ENCODE measurements around the gene TSR3. TPM values are rescaled to one million over a fixed set of nuclear protein-coding genes. Genes with fewer than 3 reads are reported as not detected.

TSR3 gene
- total RNA-seq, 4 donors from 2014 or later = 63.7 to 107 (median 103) TPM

DNA sequence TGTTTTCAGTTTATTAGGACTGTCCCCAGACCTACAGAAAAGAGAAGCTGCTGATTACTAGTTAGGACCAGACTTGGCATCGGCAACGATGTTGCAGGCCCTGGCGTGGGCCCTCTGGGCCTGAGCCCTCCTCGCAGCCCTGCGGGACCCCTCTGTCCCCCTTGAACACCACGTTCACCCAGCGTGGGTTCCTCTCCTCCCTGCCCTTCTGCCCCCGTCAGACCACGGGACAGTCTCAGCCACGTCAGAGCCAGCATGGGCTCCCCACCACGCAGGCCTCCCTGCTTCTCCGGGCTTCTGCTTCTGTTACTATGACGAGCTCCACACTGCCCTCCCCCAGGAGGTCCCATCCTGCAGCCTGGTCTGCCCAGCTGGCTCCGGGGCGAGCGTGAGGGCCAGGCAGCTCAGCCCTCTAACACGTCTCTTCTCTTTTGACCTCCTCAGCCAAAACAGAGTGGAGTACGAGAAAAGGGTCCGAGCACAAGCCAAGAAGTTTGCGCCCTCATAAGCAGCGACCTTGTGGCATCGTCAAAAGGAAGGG, 27.3 kb downstream of the TSR3 start:
- no peaks in the 10 kb centered on the region for H3K4me1 ChIP-seq
- H3K27me3 ChIP-seq = no peaks in the 10 kb centered on the region
- TF ChIP-seq, protein P1, sequence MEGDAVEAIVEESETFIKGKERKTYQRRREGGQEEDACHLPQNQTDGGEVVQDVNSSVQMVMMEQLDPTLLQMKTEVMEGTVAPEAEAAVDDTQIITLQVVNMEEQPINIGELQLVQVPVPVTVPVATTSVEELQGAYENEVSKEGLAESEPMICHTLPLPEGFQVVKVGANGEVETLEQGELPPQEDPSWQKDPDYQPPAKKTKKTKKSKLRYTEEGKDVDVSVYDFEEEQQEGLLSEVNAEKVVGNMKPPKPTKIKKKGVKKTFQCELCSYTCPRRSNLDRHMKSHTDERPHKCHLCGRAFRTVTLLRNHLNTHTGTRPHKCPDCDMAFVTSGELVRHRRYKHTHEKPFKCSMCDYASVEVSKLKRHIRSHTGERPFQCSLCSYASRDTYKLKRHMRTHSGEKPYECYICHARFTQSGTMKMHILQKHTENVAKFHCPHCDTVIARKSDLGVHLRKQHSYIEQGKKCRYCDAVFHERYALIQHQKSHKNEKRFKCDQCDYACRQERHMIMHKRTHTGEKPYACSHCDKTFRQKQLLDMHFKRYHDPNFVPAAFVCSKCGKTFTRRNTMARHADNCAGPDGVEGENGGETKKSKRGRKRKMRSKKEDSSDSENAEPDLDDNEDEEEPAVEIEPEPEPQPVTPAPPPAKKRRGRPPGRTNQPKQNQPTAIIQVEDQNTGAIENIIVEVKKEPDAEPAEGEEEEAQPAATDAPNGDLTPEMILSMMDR (IDR thresholded peaks at IDR 0.05) = no peak
- TF ChIP-seq POLR2AphosphoS5 (IDR thresholded peaks at IDR 0.05) (no peak), POLR2A (IDR thresholded peaks at IDR 0.05) (no peak), EP300 (IDR thresholded peaks at IDR 0.05) (no peak)
- no peak overlapping the region for H3K27ac ChIP-seq
- H3K9me3 ChIP-seq = no peaks in the 10 kb centered on the region
- WGBS, 2 donors (ENCODE audit: low coverage in 1 of 2) = 40 to 80% methylated on average over 2 to 18 of the region's 22 CpGs
- peaks cover 0 to 83% of the 10 kb centered on the region in 2 donors for H3K36me3 ChIP-seq
- H3K4me3 ChIP-seq = no peak overlapping the region
- no peak for ATAC-seq

DNA sequence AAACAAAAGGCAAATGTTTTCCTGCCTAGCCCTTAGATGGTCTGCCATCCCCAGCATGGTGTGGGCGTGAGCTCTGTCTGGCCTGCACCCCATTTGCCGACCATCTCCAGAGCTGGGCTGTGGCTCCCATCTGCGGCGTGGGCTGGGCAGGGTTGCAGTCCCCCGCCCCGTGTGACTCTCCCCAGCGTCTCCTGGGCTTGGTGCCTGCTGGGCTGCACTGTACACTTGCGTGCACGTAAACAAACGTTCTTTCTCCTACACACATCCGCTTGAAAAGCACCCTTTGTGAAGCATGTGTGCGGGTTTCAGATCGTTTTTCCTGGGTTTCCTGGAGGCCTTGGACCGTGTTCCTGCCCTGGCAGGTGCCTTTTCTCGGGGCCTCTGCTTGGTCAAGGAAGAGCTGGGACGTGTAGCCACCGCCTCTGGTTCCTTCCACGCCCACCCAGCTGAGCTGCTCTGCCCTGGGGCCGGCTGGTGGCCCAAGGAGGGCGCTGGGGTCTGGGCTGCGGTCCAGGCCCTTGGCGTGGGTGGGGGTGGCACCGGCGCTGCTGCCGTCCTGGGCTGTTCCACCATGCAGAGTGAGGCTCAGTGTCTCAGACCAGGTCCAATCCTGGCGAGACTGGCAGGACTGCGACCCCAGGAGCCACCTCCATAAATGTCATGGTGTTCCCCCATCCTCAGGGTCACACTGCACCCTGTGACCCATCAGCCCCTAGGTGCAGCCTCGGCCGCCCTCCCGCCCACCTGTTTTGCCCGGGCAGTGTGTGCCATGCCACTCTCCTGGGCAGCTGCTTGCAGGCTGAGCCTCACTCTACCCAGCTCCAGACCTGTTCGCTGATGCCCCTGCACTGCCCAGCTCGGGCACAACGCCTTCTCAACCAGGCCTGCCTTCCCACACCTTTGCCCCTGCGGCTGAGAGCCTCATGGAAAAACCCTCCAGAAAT, 28.1 kb downstream of the TSR3 start:
- TF ChIP-seq POLR2A (IDR thresholded peaks at IDR 0.05) = no peak
- no peak for TF ChIP-seq EP300 (IDR thresholded peaks at IDR 0.05)
- no peak for TF ChIP-seq POLR2AphosphoS5 (IDR thresholded peaks at IDR 0.05)
- TF ChIP-seq, protein P1 (IDR thresholded peaks at IDR 0.05) = no peak
- H3K27ac ChIP-seq = no peak overlapping the region
- H3K4me1 ChIP-seq = no peaks in the 10 kb centered on the region
- no peak overlapping the region for H3K4me3 ChIP-seq
- peaks cover 0 to 91% of the 10 kb centered on the region in 2 donors for H3K36me3 ChIP-seq
- H3K9me3 ChIP-seq = no peaks in the 10 kb centered on the region
- 72 to 80% methylated on average over 6 to 19 of the region's 35 CpGs for WGBS, 2 donors (ENCODE audit: low coverage in 1 of 2)
- no peak for ATAC-seq
- no peaks in the 10 kb centered on the region for H3K27me3 ChIP-seq

DNA sequence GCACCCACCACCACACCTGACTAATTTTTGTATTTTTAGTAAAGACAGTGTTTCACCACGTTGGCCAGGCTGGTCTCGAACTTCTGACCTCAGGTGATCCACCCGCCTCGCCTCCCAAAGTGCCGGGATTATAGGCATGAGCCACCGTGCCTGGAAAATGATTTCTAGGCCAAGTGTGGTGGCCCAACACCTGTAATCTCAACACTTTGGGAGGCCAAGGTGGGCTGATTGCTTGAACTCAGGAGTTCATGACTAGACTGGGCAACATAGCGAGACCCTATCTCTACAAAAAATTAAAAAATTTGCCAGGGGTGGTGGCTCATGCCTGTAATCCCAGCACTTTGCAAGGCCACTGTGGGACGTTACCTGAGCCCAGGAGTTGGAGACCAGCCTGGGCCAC, 29.3 kb downstream of the TSR3 start:
- H3K36me3 ChIP-seq = peaks cover 0 to 95% of the 10 kb centered on the region in 2 donors
- ATAC-seq = no peak
- no peaks in the 10 kb centered on the region for H3K27me3 ChIP-seq
- no peaks in the 10 kb centered on the region for H3K4me1 ChIP-seq
- no peaks in the 10 kb centered on the region for H3K9me3 ChIP-seq
- TF ChIP-seq POLR2AphosphoS5 (IDR thresholded peaks at IDR 0.05) = no peak
- H3K27ac ChIP-seq = no peak overlapping the region
- H3K4me3 ChIP-seq = no peak overlapping the region
- WGBS, 2 donors (ENCODE audit: low coverage in 1 of 2) = 100% methylated on average over 1 of the region's 8 CpGs; no CpG with 5 or more reads in 1 of the 2 donors

DNA sequence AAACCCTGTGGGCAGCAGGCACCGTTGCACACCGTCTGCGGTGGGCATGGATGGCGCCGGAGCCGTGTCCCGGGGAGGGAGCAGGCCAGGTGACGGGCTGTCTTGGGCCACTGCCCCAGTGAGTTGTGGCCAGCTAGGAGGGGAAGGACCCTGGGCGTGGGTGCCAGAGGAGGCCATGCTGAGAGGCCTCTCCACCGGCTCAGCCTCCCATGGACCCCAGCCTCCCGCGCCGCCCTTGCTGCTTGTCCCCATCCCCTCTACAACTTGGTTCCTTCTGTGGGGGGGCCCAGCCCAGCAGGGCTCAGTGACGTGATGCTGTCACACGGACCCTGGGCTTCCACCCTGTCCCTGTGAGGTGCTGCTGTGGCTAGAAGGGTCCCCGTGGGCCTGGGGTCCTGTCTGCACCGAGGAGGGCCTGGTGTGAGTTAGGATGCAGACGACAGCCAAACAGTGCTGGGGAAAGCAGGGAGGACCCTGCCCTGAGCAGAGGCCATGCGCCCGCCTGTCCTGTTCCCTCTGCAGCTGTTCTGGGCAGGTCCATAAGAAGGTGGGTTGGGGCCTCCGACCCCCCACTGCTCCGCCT, 30.9 kb downstream of the TSR3 start:
- TF ChIP-seq EP300 (IDR thresholded peaks at IDR 0.05) = no peak
- TF ChIP-seq, protein P1 (IDR thresholded peaks at IDR 0.05) = no peak
- no peak for TF ChIP-seq POLR2AphosphoS5 (IDR thresholded peaks at IDR 0.05)
- no peak for TF ChIP-seq POLR2A (IDR thresholded peaks at IDR 0.05)
- Histone ChIP-seq H3K4me3 (no peak overlapping the region), H3K4me1 (no peaks in the 10 kb centered on the region), H3K27ac (no peak overlapping the region), H3K36me3 (peaks cover 0 to 98% of the 10 kb centered on the region in 2 donors), H3K27me3 (no peaks in the 10 kb centered on the region), H3K9me3 (no peaks in the 10 kb centered on the region)
- ATAC-seq = no peak
- WGBS, 2 donors (ENCODE audit: low coverage in 1 of 2) = 90% methylated on average over 2 of the region's 22 CpGs; no CpG with 5 or more reads in 1 of the 2 donors

DNA sequence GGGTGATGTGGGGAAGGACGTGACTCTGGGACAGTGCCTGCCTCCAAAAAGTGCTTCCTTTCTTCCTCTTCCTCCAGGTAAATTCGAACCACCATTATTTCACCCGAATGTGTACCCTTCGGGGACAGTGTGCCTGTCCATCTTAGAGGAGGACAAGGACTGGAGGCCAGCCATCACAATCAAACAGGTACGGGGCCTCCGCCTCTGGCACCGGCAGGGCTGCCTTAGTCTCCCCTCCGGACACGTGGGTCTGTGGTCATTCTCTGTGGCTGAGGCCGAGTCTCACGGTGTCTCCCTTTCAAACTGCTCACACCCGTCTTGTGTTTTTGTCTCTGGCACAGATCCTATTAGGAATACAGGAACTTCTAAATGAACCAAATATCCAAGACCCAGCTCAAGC, 31.6 kb downstream of the TSR3 start:
- Histone ChIP-seq H3K9me3 (no peaks in the 10 kb centered on the region), H3K36me3 (peaks cover 0 to 98% of the 10 kb centered on the region in 2 donors), H3K4me1 (peaks cover 0 to 5% (median 0%) of the 10 kb centered on the region in 3 donors), H3K4me3 (no peak overlapping the region), H3K27ac (no peak overlapping the region), H3K27me3 (no peaks in the 10 kb centered on the region)
- ATAC-seq = no peak
- TF ChIP-seq POLR2AphosphoS5 (IDR thresholded peaks at IDR 0.05) = no peak
- TF ChIP-seq, protein P1 (IDR thresholded peaks at IDR 0.05) = no peak
- no peak for TF ChIP-seq POLR2A (IDR thresholded peaks at IDR 0.05)
- no peak for TF ChIP-seq EP300 (IDR thresholded peaks at IDR 0.05)
- 95 to 100% methylated on average over 2 to 4 of the region's 12 CpGs for WGBS, 2 donors (ENCODE audit: low coverage in 1 of 2)
